Measurements from ENCODE around the gene HOXB6.

The HOXB6 gene

GRCh38 chr17:48564188-48565021 is 40.4 kb downstream of the HOXB6 start:
- DNase-seq = no peak

- no peak for DNase-seq
Observed at GRCh38 chr17:48563867-48564187, 41.0 kb downstream of the HOXB6 start.

DNA sequence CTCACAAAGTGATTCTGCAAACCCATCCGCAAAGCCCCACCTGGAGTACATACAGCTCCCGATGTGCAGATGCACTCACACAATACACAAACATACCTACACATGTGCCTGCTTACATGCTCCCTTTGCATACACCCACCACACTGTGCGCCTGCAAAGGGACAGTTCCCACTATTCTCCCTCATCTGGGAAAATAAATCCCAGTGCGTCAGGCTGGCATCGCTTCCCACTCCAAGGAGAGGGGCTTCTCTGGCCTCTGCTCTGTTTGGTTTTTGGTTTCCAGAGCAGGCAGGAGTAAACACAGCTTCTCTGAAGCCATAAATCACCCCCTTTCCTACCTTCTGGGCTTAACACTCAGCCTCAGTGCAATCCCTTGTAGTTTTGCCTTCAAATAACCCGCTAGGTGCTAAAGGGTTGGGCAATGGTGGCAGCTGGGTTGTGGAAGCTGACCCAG is 41.4 kb downstream of the HOXB6 start:
- DNase-seq = no peak

DNA sequence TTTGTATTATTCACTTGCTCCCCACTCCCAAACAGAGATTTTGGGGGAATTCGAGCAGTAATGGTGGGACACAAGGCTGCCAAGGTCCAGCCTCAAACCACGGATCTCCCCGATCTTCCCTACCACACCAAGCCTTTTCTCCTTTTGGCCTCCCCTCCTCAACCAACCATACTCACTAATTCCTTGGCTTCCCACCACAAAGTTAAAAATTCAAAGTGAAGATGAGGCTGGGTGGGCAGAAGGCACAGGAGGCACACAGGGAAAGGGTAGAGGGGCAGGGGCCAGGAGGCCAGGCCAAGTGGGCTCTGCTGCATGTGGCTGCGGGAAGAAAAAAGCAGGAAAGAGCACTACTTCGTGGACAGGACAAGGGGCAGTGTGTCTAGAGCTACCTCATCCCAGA is 41.9 kb downstream of the HOXB6 start:
- DNase-seq = no peak

- DNase-seq = no peak
Observed at GRCh38 chr17:48561884-48562810, 42.6 kb downstream of the HOXB6 start.

DNA sequence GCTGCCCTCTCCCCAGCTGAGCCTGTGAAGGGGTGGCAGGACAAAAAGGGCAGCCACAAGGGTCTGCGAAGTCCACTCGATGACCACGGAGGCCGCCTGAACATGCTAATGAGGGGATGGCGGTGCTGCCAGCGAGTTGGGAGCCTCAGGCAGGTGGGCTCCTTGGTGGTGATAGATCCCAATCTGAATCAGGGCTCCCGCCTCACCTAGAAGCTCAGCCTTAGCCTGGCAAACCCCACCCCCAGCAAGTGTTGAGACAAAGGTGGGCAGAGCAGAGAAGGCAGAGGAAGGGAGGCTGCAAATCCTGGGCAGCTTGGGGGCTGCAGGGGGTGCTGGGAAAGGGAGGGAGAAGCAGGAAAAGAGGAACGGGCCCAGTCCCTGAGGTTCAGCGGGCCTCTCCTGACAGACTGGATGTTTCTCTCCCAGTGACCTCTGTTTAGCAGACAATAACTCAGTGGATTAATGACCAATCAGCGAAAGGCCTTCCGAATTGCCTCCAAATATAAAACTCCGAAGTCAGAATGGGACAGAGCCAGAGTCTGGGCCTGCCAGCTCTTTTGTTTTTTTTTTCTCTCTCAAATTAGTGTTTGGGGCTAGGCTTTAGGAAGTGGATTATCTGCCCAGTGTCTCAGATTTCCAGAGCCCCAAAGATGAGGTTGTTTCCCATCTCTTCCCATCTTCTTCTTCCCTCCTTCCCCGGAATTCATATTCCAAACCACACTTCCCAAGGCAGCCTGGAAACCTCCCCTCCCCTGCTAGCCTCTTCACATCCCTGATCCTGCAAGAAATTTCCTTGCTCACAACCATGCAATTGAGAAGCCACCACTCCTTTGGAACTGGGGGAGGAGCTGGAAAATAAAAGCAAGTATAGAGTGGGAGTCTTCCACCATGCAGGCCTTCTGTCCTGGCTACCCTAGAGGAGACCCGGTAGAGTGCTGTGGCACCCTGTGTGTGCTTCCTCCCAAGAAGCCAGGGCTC is 44.7 kb downstream of the HOXB6 start:
- DNase-seq = no peak

DNA sequence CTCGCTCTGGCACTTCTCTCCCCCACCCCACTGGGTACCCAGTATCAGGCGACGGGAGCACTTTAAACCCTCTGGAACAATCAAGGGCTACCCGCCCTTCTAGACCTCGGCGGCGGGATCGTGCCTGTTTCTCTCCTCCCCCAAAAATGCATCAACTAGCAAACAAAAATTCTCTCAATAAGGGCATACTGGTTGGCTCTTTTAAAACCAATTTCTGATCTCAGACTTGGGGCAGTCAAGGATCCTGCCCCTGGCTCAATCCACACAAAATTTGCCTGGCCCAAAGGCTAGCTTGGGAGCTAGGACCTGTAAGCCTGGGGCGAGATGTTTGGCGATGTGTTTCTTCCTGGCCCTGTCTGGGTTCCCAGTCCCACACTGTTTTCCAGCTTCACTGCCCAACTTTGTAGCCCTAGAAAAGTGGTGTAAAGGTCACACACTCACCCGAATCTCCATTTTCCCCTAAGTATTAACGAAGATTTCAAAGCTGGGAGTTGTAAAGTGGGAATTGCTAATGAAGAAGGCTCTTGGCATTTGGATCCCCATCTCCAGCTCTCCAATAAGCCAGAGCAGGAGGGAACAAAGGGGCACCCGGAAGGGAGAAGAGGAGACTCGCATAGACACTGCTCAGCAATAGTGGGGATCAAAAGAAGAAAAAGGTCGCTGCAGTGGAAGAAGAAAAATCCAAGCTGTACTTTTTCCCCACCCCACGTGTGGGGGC is 45.5 kb downstream of the HOXB6 start:
- DNase-seq = no peak

GRCh38 chr17:48558831-48559121 is 46.0 kb downstream of the HOXB6 start:
- no peak for DNase-seq

- DNase-seq = no peak
Observed at GRCh38 chr17:48558057-48558830, 46.5 kb downstream of the HOXB6 start.

DNA sequence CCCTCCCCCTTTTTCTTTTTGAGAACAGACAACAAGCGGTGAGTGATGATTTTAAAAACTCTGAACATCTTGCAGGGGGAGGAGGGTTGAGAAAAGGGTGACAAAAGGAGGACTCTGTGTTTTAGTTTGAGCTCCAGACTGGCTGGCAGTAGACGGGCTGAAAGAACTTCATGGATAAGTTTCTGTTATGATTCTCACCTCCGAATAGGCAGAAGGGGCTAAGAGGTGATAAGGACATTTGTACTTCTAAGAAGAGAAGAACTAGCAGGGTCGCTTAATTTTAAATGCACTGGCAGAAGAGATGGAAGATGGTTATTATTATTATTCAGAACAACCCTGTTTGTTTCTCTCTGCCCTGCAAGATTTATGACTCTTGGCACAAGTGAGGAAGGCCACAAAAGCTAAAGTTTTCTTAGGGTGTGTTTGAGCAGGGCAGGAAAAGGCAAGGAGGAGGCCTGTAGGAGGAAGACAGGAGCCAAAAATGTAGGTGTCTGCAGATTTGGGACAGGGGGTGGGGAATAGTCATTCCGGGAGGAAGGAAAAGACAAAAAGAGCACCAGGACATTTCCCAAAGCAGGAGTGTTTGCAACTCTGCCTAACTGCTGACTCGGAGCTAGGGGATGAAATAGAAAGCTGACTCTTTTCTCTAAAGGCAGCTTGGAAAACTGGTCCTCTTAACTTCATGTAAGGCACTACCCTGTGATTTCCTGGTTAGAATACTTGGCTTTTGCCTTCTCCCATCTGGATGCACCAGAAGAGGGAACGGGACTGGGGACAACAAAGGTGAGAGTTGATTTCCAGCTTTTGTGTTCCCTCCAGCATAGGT is 48.0 kb downstream of the HOXB6 start:
- DNase-seq = no peak

- DNase-seq = no peak
Observed at GRCh38 chr17:48556229-48556575, 48.6 kb downstream of the HOXB6 start.

GRCh38 chr17:48555258-48556228 is 49.2 kb downstream of the HOXB6 start:
- DNase-seq = peak; percentile 88

DNA sequence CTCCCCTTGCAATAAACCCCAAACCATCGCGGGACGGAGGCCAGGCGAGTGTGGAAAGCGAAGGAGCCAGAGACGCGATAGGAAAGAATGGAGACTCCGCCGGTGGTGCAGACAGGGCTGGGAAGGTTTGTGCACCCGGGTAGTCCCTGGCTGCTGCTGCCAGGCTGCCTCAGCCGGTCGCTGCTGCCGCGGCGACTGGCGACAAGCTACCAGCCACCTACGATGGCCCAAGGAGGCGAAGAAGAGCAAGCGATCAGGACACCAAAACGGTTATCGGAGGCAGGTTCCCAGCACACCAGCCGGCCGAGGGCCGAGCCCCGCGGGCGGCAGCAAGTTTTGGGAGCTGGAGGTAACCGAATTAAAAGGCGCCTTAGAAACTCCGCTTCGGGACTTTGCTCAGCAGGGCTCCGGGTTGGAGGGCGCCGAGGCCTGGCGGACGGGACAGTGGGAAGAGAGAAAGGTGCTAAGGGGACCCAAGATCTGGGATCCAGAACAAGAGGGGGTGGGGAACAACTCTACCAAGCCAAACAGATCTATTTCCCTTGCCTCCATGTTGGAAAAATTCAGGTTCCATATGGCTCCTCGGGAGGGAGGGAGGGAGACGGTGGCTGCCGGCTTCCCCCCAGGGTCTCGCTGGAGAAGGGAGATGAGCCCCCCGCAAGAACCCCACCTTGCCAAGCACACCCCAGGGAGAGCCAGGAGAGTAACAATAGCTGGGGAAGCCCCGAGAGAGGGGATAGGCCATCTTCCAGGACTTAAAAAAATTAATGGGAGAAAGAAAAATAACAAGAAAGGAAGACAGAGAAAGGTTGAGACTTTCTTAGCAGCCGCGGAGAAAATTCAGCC is 50.2 kb downstream of the HOXB6 start:
- no peak for DNase-seq

GRCh38 chr17:48553826-48554225 is 51.0 kb downstream of the HOXB6 start:
- DNase-seq = no peak

DNA sequence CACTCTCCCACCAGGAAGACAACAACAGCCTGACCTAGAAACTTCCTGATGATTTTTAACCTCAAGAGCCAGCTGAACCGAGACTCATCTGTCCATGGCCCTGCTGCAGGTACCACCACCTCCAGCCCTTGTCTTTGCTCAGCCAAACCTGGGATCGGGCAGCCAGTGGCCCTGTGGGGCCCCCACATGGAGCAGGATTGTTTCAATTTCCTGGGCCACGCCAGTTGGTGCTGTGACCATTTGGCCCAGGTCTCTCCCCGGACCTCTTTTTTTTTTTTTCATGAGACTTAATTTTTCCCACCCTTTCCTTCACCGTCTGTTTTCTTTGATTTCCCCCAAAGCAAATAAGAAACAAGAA is 51.6 kb downstream of the HOXB6 start:
- no peak for DNase-seq

- no peak for DNase-seq
Observed at GRCh38 chr17:48552466-48553189, 52.2 kb downstream of the HOXB6 start.

- no peak for DNase-seq
Observed at GRCh38 chr17:48551596-48552465, 53.0 kb downstream of the HOXB6 start.

Measured in NCI-H510A treated with DMSO at 0.1 percent for 48 hours (cell line).